Activated CD4-positive, alpha-beta T cell treated with anti-CD3 and anti-CD28 coated beads, Interleukin-2, amount 10 ng/mL, durations not matched to agents 24 days and 14 days (primary cell): ENCODE data around the gene AEBP2. TPM values are rescaled to one million over a fixed set of nuclear protein-coding genes. Genes with fewer than 3 reads are reported as not detected.
A peak's percentile ranks its signal among the peaks of the same experiment; 100 is the strongest.

Source experiments
- DNase-seq: peaks from one replicate; pipeline ENCODE4 v3.0.0; 2022
- H3K27ac Mint-ChIP-seq: one replicate; pipeline ENCODE4 v1.8.0; 2022; ENCODE audit warnings: mild to moderate bottlenecking, mixed read lengths
- H3K27me3 Mint-ChIP-seq: one replicate; pipeline ENCODE4 v1.8.0; 2022; ENCODE audit warnings: mixed read lengths
- H3K36me3 Mint-ChIP-seq: one replicate; pipeline ENCODE4 v1.8.0; 2022; ENCODE audit warnings: low read depth, mild to moderate bottlenecking, mixed read lengths
- H3K4me1 Mint-ChIP-seq: one replicate; pipeline ENCODE4 v1.8.0; 2021; ENCODE audit warnings: mixed read lengths
- H3K4me3 Mint-ChIP-seq: one replicate; pipeline ENCODE4 v1.8.0; 2022; ENCODE audit warnings: mild to moderate bottlenecking, moderate library complexity, mixed read lengths
- H3K9me3 Mint-ChIP-seq: one replicate; pipeline ENCODE4 v1.8.0; 2021; ENCODE audit warnings: mixed read lengths
- intact Hi-C: fragments of 100-400 bp; cut with micrococcal nuclease; formaldehyde crosslinking; loops from one replicate; pipeline ENCODE4 v1.15.1; 2023
- total RNA-seq: library from RNA; stranded (reverse); gene quantifications from 2 replicates; pipeline ENCODE4 v1.2.3, GENCODE V29; 2022

Gene AEBP2
- total RNA-seq, 1 donor from 2014 or later = 59.2 TPM

DNA sequence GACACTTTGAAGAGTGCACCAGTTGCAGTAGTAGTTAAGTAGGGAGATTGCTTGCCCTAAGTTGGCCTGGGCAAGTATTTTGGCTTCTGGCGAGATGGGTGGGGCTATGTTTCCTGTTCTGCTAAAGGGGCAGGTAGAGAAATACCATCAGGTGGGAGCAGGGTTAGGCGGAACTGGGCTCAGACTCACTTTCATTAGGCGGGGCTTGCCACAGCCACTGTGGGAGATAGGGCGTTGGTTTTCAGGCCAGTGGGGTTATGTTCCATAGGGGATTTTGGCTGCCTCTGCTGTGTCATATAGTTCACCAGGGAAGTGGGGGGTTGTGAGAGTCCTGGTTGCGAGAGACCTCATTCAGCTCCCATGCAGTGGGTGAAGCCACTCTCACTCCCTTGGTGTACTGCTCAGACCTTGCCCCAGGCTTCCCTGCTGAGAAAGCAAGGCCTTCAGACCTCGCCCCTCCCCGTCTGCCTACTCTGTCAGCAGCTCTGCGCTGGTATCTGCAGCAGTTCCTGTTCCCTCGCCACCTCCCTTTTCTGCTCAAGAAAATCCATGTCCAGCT lies 43.3 kb downstream of the AEBP2 start:
- H3K4me3 Mint-ChIP-seq = peak overlapping the region; percentile 39
- peaks cover 72% of the 10 kb centered on the region for H3K36me3 Mint-ChIP-seq
- intact Hi-C loops = loop anchor here (1.0 to 5.0 kb wide), 4 partner anchors 42 to 195 kb away; no protein-coding TSS in a partner anchor
- H3K27me3 Mint-ChIP-seq = no peaks in the 10 kb centered on the region
- H3K9me3 Mint-ChIP-seq = peaks cover 9% of the 10 kb centered on the region
- H3K4me1 Mint-ChIP-seq = peaks cover 44% of the 10 kb centered on the region
- DNase-seq = peak; percentile 72
- peak overlapping the region; percentile 74 for H3K27ac Mint-ChIP-seq

DNA sequence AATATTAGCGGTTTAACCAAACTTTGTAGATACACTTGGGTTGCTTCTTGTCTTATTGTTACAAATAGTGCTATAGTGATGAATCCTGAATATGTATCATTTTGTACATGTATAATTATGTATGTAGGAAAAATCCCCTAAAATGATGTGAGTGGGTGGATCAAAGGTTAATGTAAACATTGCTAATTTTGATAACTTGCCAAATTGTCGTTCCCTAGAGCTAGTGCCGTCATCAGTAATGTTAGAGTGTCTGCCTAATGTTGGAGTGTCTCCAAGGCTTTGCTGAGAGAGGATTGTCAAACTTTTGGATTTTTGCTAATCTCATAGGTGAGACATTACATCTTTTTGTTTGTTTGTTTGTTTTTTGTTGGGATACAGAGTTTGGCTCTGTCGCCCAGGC lies 44.4 kb downstream of the AEBP2 start:
- intact Hi-C loops = loop anchor here (2.0 to 5.0 kb wide), 2 partner anchors 43 to 194 kb away; no protein-coding TSS in a partner anchor
- peak overlapping the region; percentile 39 for H3K4me3 Mint-ChIP-seq
- peaks cover 69% of the 10 kb centered on the region for H3K36me3 Mint-ChIP-seq
- peak overlapping the region; percentile 85 for H3K27ac Mint-ChIP-seq
- peaks cover 4% of the 10 kb centered on the region for H3K9me3 Mint-ChIP-seq
- peaks cover 44% of the 10 kb centered on the region for H3K4me1 Mint-ChIP-seq
- DNase-seq = no peak
- no peaks in the 10 kb centered on the region for H3K27me3 Mint-ChIP-seq

DNA sequence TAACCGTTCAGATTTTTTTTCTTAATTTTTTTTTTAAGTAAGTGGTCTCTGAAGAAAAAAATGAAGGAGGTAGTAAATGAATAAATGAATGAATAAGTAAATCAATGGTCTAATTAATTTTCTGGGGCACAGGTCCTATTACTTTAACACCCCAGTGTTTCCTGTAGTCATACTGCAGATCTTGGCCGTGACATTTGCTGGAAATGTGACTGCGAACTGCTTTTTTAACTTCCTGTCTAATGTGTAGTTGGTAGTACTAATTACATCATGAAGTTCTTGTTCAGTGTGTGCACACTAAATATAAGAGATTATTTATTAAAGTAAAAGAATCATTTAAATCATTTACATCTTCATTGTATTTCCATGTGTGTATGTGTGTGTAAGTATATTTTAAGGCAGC lies 45.4 kb downstream of the AEBP2 start:
- Mint-ChIP-seq H3K4me1 (peaks cover 51% of the 10 kb centered on the region), H3K27ac (peak overlapping the region; percentile 67), H3K4me3 (no peak overlapping the region), H3K36me3 (peaks cover 69% of the 10 kb centered on the region), H3K27me3 (no peaks in the 10 kb centered on the region), H3K9me3 (peaks cover 4% of the 10 kb centered on the region)
- intact Hi-C loops = loop anchor here (5.0 kb wide), 1 partner anchor 193 kb away; no protein-coding TSS in a partner anchor
- no peak for DNase-seq

DNA sequence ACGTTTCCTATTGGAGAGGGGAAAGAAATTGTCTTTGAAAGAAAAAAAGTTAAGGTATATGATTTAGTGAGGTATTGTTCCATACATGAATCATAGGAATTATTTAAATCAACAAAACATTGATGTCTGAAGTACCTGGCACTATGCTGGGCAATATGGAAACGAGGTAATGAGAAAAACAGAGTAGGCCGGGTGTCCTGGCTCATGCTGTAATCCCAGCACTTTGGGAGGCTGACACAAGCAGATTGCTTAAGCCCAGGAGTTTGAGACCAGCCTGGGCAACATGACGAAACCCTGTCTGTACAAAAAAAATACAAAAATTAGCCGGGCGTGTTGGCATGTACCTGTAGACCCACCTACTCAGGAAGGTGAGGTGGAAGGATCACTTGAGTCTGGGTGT lies 45.9 kb downstream of the AEBP2 start:
- no peak for DNase-seq
- no peak overlapping the region for H3K4me3 Mint-ChIP-seq
- H3K27me3 Mint-ChIP-seq = no peaks in the 10 kb centered on the region
- peak overlapping the region; percentile 67 for H3K27ac Mint-ChIP-seq
- H3K36me3 Mint-ChIP-seq = peaks cover 66% of the 10 kb centered on the region
- H3K9me3 Mint-ChIP-seq = peaks cover 4% of the 10 kb centered on the region
- intact Hi-C loops = no loop called here
- peaks cover 52% of the 10 kb centered on the region for H3K4me1 Mint-ChIP-seq

DNA sequence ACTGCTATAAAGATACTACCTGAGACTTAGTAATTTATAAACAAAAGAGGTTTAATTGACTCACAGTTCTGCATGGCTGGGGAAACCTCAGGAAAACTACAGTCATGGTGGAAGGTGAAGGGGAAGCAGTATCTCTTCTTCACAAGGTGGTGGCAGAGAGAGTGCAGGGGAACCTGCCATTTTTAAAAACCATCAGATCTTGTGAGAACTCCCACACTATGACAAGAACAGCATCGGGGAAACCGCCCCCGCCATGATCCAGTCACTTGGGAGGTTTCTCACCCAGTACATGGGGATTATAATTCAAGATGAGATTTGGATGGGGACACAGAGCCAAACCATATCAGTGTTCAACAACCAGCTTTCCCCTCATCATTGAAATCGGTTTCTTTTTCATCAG lies 49.9 kb downstream of the AEBP2 start:
- H3K4me3 Mint-ChIP-seq = no peak overlapping the region
- peaks cover 32% of the 10 kb centered on the region for H3K4me1 Mint-ChIP-seq
- DNase-seq = no peak
- H3K9me3 Mint-ChIP-seq = no peaks in the 10 kb centered on the region
- peaks cover 45% of the 10 kb centered on the region for H3K36me3 Mint-ChIP-seq
- H3K27ac Mint-ChIP-seq = peak overlapping the region; percentile 45
- intact Hi-C loops = no loop called here
- H3K27me3 Mint-ChIP-seq = no peaks in the 10 kb centered on the region

DNA sequence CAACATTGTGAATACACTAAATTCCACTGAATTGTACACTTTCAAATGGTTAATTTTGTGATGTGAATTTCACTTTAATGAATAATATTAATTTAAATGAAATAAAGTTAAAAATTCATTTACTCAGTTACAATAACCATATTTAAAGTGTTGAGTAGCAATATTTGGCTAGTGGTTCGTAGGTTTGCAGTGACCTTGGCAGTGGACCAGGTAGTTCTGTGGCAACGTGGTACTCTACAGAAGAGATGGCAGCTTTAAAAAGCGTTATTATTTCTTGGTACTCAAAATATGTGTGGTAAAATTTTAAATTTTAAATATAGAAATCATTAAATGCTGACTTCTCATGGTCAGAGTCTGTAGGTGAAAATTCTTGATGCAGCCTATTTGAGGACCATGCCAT lies 51.6 kb downstream of the AEBP2 start:
- no peak overlapping the region for H3K4me3 Mint-ChIP-seq
- no peaks in the 10 kb centered on the region for H3K27me3 Mint-ChIP-seq
- no peaks in the 10 kb centered on the region for H3K9me3 Mint-ChIP-seq
- intact Hi-C loops = no loop called here
- peaks cover 22% of the 10 kb centered on the region for H3K4me1 Mint-ChIP-seq
- H3K27ac Mint-ChIP-seq = no peak overlapping the region
- no peak for DNase-seq
- peaks cover 40% of the 10 kb centered on the region for H3K36me3 Mint-ChIP-seq

DNA sequence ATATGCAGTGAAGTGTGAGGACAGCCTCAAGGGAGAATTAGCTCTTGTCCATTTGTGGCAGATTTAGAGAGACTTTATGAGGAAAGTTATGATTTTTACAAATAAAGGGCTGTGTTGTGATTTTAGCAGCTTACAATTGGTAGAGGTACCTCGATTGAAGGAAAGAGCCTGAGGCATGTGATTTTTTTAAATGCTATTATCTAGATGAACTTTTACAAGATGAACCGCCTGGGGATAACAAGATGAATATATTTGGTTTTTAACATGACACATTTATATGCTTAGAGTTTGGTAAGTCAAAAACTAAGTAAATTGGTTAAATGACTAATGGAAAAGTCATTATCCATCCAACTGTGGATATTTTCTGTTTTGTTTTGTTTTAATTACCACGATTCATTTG lies 52.6 kb downstream of the AEBP2 start:
- intact Hi-C loops = no loop called here
- H3K4me3 Mint-ChIP-seq = no peak overlapping the region

DNA sequence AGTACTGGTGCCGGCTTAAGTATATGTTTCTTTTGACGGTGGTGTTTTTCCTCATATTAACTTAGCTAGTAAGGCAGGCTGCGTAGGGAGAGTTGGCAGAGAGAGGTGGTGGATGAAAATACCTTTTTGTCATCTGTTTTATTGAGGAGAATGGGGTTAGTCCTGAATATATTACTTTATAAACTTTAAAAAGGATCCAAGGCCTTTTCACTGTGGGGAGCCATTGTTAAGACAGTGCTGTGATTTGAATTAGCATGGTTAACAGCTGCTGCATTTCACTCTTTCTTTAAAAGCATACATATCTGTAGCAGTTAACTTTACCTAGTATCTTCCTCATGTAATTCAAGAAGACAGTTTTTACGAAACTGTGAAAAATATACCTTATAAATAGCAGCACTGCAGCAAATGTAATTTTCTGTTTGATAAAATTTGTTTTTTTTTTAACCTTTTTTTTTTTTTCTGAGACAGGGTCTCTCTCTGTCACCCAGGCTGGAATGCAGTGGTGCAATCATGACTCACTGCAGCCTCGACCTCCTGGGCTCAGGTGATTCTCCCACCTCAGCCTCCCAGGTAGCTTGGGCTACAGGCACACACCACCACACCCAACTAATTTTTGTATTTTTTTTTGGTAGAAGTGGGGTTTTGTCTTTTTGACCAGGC lies 57.1 kb downstream of the AEBP2 start:
- H3K27ac Mint-ChIP-seq = no peak overlapping the region
- H3K36me3 Mint-ChIP-seq = peaks cover 36% of the 10 kb centered on the region
- intact Hi-C loops = no loop called here

More for the DNA sequence above, 52.6 kb downstream of the AEBP2 start:
- H3K36me3 Mint-ChIP-seq = peaks cover 38% of the 10 kb centered on the region
- no peaks in the 10 kb centered on the region for H3K27me3 Mint-ChIP-seq
- DNase-seq = no peak
- H3K27ac Mint-ChIP-seq = no peak overlapping the region
- no peaks in the 10 kb centered on the region for H3K9me3 Mint-ChIP-seq
- peaks cover 18% of the 10 kb centered on the region for H3K4me1 Mint-ChIP-seq

DNA sequence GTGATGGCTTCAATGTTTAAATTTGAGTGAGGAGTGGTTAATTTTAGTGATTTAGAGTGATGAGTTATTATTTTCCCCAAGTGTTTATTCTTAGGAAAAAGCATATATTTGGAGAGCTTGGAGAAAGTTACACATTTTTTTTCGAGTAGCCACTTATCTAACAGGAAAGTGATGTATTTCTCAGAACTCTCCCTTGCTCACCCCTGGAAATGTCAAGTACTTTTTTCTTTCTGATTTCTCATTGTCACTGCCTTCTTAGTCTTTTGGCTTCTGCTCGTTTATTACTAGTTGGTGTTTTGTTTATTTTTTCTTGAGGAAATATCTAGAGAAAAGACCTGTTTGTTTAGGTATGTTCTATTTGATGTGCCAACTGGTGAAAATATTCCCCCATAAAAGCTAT lies 58.8 kb downstream of the AEBP2 start:
- intact Hi-C loops = no loop called here

More for the DNA sequence above, 57.1 kb downstream of the AEBP2 start:
- no peak overlapping the region for H3K4me3 Mint-ChIP-seq
- H3K9me3 Mint-ChIP-seq = no peaks in the 10 kb centered on the region
- DNase-seq = no peak
- no peaks in the 10 kb centered on the region for H3K27me3 Mint-ChIP-seq
- peaks cover 15% of the 10 kb centered on the region for H3K4me1 Mint-ChIP-seq

DNA sequence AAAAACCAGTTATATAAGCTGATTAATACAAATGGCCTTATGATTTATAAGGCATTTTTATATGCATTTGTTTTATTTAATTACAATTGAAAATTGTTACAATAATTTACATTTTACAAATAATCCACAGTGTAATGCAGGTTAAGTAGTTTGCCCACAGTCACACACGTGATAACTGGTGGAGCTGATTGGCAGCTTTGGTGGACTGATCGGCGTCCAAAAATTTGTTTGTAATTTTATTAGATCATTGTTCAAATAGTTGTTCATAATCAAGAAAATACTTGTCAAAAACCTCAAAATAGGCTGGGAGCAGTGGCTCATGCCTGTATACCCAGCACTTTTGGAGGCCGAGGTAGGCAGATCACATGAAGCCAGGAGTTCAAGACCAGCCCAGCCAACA lies 59.7 kb downstream of the AEBP2 start:
- intact Hi-C loops = no loop called here
- Mint-ChIP-seq H3K9me3 (no peaks in the 10 kb centered on the region), H3K36me3 (peaks cover 39% of the 10 kb centered on the region), H3K27ac (no peak overlapping the region), H3K4me3 (no peak overlapping the region), H3K4me1 (peaks cover 17% of the 10 kb centered on the region), H3K27me3 (no peaks in the 10 kb centered on the region)
- DNase-seq = no peak

More for the DNA sequence above, 58.8 kb downstream of the AEBP2 start:
- peak overlapping the region; percentile 46 for H3K27ac Mint-ChIP-seq
- H3K9me3 Mint-ChIP-seq = no peaks in the 10 kb centered on the region
- no peaks in the 10 kb centered on the region for H3K27me3 Mint-ChIP-seq
- peaks cover 44% of the 10 kb centered on the region for H3K36me3 Mint-ChIP-seq
- DNase-seq = no peak
- H3K4me1 Mint-ChIP-seq = peaks cover 14% of the 10 kb centered on the region
- peak overlapping the region; percentile 4 for H3K4me3 Mint-ChIP-seq

DNA sequence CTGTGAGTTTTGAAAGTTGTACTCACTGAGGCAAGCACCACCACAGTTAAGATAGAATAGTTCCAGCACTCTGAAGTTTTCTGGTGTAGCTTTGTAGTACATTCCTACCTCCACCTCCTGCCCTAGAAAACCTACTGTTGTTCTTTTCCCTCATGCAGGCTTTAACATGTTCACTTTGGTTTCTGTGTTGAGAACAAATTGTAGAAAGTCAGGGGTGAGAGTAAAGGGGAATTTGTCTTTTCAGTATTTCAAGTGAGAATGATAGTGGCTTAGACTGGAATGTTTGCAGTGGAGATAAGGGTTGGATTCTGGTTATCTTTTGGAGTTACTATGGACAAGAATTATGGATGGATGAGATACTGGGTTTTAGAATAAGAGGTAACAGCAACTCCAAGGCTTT lies 67.2 kb downstream of the AEBP2 start:
- Mint-ChIP-seq H3K9me3 (no peaks in the 10 kb centered on the region), H3K27ac (peak overlapping the region; percentile 6), H3K4me3 (no peak overlapping the region), H3K4me1 (peaks cover 15% of the 10 kb centered on the region), H3K27me3 (no peaks in the 10 kb centered on the region), H3K36me3 (peaks cover 37% of the 10 kb centered on the region)
- no peak for DNase-seq
- intact Hi-C loops = no loop called here

DNA sequence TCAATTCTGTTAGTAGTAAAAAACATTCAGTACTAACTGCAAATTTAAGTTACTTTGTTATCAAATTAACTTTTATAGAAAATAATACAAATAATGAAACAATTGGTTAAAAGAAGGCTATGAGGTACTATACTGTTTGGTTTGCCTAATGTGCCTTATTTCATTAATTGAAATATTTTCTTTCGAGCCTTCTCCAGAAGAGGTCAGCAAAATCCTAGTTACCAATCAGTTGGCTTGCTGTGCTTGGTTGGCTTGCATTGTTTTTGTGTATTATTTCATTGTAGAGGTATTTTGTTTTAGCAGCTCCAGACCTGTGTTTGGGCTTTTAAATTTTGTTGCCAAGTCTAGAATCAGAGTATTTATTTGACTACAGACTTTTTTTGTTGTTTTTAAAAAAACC lies 68.5 kb downstream of the AEBP2 start:
- H3K27ac Mint-ChIP-seq = no peak overlapping the region
- no peak overlapping the region for H3K4me3 Mint-ChIP-seq
- H3K9me3 Mint-ChIP-seq = no peaks in the 10 kb centered on the region
- H3K27me3 Mint-ChIP-seq = no peaks in the 10 kb centered on the region
- peaks cover 30% of the 10 kb centered on the region for H3K36me3 Mint-ChIP-seq
- peaks cover 15% of the 10 kb centered on the region for H3K4me1 Mint-ChIP-seq
- intact Hi-C loops = no loop called here
- no peak for DNase-seq

DNA sequence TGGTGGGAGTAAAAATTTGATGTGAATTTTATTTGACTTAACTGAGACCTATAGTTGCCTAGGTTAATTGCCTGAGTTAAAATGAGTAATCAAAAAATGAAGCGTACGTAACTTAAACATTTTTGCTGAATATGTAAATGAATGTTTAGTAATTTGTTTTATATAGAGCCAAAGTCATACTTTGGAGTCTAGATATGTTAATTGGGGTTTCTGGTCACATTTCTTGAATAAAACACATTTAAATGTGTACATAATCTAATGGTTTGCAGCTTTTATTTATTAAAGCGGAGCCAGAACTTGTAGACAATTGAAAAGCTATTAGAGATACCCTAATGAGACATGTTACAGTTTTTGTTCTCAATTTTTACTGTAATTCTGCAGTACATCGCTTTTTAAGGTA lies 71.2 kb downstream of the AEBP2 start:
- no peak overlapping the region for H3K4me3 Mint-ChIP-seq
- peaks cover 8% of the 10 kb centered on the region for H3K4me1 Mint-ChIP-seq
- H3K36me3 Mint-ChIP-seq = peaks cover 32% of the 10 kb centered on the region
- no peaks in the 10 kb centered on the region for H3K27me3 Mint-ChIP-seq
- H3K9me3 Mint-ChIP-seq = no peaks in the 10 kb centered on the region
- DNase-seq = no peak
- H3K27ac Mint-ChIP-seq = no peak overlapping the region
- intact Hi-C loops = no loop called here

DNA sequence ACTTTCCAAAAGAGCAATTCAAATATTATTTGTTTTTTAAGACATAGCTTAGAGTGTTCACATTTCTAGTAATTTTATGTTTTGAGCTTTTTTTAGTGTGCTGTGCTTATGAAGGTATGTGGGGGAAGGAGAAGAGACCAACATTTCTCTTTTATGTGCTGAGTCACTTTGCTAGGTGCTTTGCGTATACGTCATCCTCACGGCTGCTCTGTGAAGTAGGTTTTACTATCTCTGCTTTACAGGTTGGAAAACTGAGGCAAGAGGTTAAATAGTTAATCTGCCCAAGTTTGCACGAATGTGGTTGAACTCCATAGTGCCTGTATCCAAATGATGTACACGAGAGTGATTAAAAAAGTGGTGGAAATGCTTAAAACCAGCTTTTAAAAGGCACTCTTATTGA lies 75.9 kb downstream of the AEBP2 start:
- intact Hi-C loops = no loop called here
- H3K4me1 Mint-ChIP-seq = peaks cover under 1% of the 10 kb centered on the region
- H3K36me3 Mint-ChIP-seq = peaks cover 29% of the 10 kb centered on the region
- peak overlapping the region; percentile 20 for H3K27ac Mint-ChIP-seq
- no peaks in the 10 kb centered on the region for H3K27me3 Mint-ChIP-seq
- H3K4me3 Mint-ChIP-seq = no peak overlapping the region
- DNase-seq = no peak
- no peaks in the 10 kb centered on the region for H3K9me3 Mint-ChIP-seq
